ENCODE results near the gene CSF3.

DNA sequence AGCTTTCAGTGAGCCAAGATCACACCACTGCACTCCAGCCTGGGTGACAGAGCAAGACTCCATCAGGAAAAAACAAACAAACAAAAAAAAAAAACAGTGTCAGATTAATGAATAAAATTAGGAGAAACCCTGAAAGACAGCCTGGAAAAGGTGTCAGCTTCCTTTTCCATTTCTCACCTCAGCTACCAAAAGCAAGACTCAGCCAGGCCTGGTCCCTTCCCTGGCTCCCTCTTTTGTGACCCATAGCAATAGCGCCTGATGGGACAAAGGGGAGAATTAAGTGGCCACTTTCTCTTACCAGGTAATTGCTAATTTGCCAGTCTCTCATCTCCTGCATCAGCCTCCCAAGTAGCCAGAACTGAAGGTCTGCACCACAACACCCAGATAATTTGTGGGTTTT is 43.6 kb downstream of the CSF3 start:
- TF ChIP-seq, protein P1, sequence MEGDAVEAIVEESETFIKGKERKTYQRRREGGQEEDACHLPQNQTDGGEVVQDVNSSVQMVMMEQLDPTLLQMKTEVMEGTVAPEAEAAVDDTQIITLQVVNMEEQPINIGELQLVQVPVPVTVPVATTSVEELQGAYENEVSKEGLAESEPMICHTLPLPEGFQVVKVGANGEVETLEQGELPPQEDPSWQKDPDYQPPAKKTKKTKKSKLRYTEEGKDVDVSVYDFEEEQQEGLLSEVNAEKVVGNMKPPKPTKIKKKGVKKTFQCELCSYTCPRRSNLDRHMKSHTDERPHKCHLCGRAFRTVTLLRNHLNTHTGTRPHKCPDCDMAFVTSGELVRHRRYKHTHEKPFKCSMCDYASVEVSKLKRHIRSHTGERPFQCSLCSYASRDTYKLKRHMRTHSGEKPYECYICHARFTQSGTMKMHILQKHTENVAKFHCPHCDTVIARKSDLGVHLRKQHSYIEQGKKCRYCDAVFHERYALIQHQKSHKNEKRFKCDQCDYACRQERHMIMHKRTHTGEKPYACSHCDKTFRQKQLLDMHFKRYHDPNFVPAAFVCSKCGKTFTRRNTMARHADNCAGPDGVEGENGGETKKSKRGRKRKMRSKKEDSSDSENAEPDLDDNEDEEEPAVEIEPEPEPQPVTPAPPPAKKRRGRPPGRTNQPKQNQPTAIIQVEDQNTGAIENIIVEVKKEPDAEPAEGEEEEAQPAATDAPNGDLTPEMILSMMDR (IDR thresholded peaks at IDR 0.05; ENCODE audit: low read depth, low read length, missing input control): no peak
- TF ChIP-seq, protein P2, sequence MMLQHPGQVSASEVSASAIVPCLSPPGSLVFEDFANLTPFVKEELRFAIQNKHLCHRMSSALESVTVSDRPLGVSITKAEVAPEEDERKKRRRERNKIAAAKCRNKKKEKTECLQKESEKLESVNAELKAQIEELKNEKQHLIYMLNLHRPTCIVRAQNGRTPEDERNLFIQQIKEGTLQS (IDR thresholded peaks at IDR 0.05): no peak
- TF ChIP-seq, protein P3, sequence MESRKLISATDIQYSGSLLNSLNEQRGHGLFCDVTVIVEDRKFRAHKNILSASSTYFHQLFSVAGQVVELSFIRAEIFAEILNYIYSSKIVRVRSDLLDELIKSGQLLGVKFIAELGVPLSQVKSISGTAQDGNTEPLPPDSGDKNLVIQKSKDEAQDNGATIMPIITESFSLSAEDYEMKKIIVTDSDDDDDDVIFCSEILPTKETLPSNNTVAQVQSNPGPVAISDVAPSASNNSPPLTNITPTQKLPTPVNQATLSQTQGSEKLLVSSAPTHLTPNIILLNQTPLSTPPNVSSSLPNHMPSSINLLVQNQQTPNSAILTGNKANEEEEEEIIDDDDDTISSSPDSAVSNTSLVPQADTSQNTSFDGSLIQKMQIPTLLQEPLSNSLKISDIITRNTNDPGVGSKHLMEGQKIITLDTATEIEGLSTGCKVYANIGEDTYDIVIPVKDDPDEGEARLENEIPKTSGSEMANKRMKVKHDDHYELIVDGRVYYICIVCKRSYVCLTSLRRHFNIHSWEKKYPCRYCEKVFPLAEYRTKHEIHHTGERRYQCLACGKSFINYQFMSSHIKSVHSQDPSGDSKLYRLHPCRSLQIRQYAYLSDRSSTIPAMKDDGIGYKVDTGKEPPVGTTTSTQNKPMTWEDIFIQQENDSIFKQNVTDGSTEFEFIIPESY (IDR thresholded peaks at IDR 0.05): no peak

Data from liver (tissue), 3 donors.